ENCODE results near the gene LRR1.
A peak's percentile ranks its signal among the peaks of the same experiment; 100 is the strongest.

LRR1 gene

GRCh38 chr14:49585803-49586672, 12.7 kb upstream of the LRR1 start, which contains the start of gene RPS29:
Gene RPS29 (minus strand): TSS chr14:49586380. CDS start chr14:49586346, 34 bp downstream.
- peak; percentile 94 for FAIRE-seq
- peak; percentile 57 for DNase-seq (ENCODE audit: insufficient read length, low spot score)
- TF ChIP-seq POLR2AphosphoS5 (IDR thresholded peaks at IDR 0.05; ENCODE audit: low read depth, low read length) (peak; percentile 96), PAX5 (IDR thresholded peaks at IDR 0.05; ENCODE audit: insufficient read depth, low read length, severe bottlenecking) (no peak), POU2F2 (IDR thresholded peaks at IDR 0.05; ENCODE audit: low read depth, low read length) (peak; percentile 55), SPI1 (IDR thresholded peaks at IDR 0.05; ENCODE audit: low read depth, low read length) (no peak), POLR2A (IDR thresholded peaks at IDR 0.05; ENCODE audit: low read depth, low read length) (peak; percentile 97), TAF1 (IDR thresholded peaks at IDR 0.05; ENCODE audit: low read depth, low read length) (peak; percentile 93)

GRCh38 chr14:49586673-49587460, 11.9 kb upstream of the LRR1 start:
- DNase-seq (ENCODE audit: insufficient read length, low spot score) = no peak
- TF ChIP-seq POLR2A (IDR thresholded peaks at IDR 0.05; ENCODE audit: low read depth, low read length) (no peak), TAF1 (IDR thresholded peaks at IDR 0.05; ENCODE audit: low read depth, low read length) (no peak), PAX5 (IDR thresholded peaks at IDR 0.05; ENCODE audit: insufficient read depth, low read length, severe bottlenecking) (no peak), POLR2AphosphoS5 (IDR thresholded peaks at IDR 0.05; ENCODE audit: low read depth, low read length) (no peak), POU2F2 (IDR thresholded peaks at IDR 0.05; ENCODE audit: low read depth, low read length) (no peak), SPI1 (IDR thresholded peaks at IDR 0.05; ENCODE audit: low read depth, low read length) (no peak)
- FAIRE-seq = no peak

GRCh38 chr14:49589387-49589786, 9.4 kb upstream of the LRR1 start:
- FAIRE-seq = no peak
- DNase-seq (ENCODE audit: insufficient read length, low spot score) = no peak
- TF ChIP-seq TAF1 (IDR thresholded peaks at IDR 0.05; ENCODE audit: low read depth, low read length) = no peak
- TF ChIP-seq PAX5 (IDR thresholded peaks at IDR 0.05; ENCODE audit: insufficient read depth, low read length, severe bottlenecking) = no peak
- no peak for TF ChIP-seq SPI1 (IDR thresholded peaks at IDR 0.05; ENCODE audit: low read depth, low read length)
- TF ChIP-seq POLR2A (IDR thresholded peaks at IDR 0.05; ENCODE audit: low read depth, low read length) = no peak
- no peak for TF ChIP-seq POU2F2 (IDR thresholded peaks at IDR 0.05; ENCODE audit: low read depth, low read length)
- no peak for TF ChIP-seq POLR2AphosphoS5 (IDR thresholded peaks at IDR 0.05; ENCODE audit: low read depth, low read length)

GRCh38 chr14:49593016-49593415, 5.7 kb upstream of the LRR1 start:
- TF ChIP-seq POU2F2 (IDR thresholded peaks at IDR 0.05; ENCODE audit: low read depth, low read length) (no peak), TAF1 (IDR thresholded peaks at IDR 0.05; ENCODE audit: low read depth, low read length) (no peak), POLR2AphosphoS5 (IDR thresholded peaks at IDR 0.05; ENCODE audit: low read depth, low read length) (no peak), SPI1 (IDR thresholded peaks at IDR 0.05; ENCODE audit: low read depth, low read length) (no peak), POLR2A (IDR thresholded peaks at IDR 0.05; ENCODE audit: low read depth, low read length) (no peak), PAX5 (IDR thresholded peaks at IDR 0.05; ENCODE audit: insufficient read depth, low read length, severe bottlenecking) (no peak)
- FAIRE-seq = no peak
- DNase-seq (ENCODE audit: insufficient read length, low spot score) = no peak

- DNase-seq (ENCODE audit: insufficient read length, low spot score) (no peak), FAIRE-seq (peak; percentile 65)
- no peak for TF ChIP-seq POLR2A (IDR thresholded peaks at IDR 0.05; ENCODE audit: low read depth, low read length)
- TF ChIP-seq POLR2AphosphoS5 (IDR thresholded peaks at IDR 0.05; ENCODE audit: low read depth, low read length) = no peak
- no peak for TF ChIP-seq SPI1 (IDR thresholded peaks at IDR 0.05; ENCODE audit: low read depth, low read length)
- no peak for TF ChIP-seq TAF1 (IDR thresholded peaks at IDR 0.05; ENCODE audit: low read depth, low read length)
- no peak for TF ChIP-seq PAX5 (IDR thresholded peaks at IDR 0.05; ENCODE audit: insufficient read depth, low read length, severe bottlenecking)
- no peak for TF ChIP-seq POU2F2 (IDR thresholded peaks at IDR 0.05; ENCODE audit: low read depth, low read length)
Observed at GRCh38 chr14:49594347-49595091, 4.2 kb upstream of the LRR1 start.

- no peak for TF ChIP-seq POLR2AphosphoS5 (IDR thresholded peaks at IDR 0.05; ENCODE audit: low read depth, low read length)
- TF ChIP-seq PAX5 (IDR thresholded peaks at IDR 0.05; ENCODE audit: insufficient read depth, low read length, severe bottlenecking) = no peak
- TF ChIP-seq POLR2A (IDR thresholded peaks at IDR 0.05; ENCODE audit: low read depth, low read length) = no peak
- TF ChIP-seq POU2F2 (IDR thresholded peaks at IDR 0.05; ENCODE audit: low read depth, low read length) = no peak
- no peak for TF ChIP-seq SPI1 (IDR thresholded peaks at IDR 0.05; ENCODE audit: low read depth, low read length)
- no peak for TF ChIP-seq TAF1 (IDR thresholded peaks at IDR 0.05; ENCODE audit: low read depth, low read length)
- no peak for FAIRE-seq
Observed at GRCh38 chr14:49598189-49598484, 603 bp upstream of the LRR1 start.

GRCh38 chr14:49607583-49607982, 8.8 kb downstream of the LRR1 start:
- FAIRE-seq (no peak), DNase-seq (ENCODE audit: insufficient read length, low spot score) (no peak)
- TF ChIP-seq TAF1 (IDR thresholded peaks at IDR 0.05; ENCODE audit: low read depth, low read length) (no peak), POU2F2 (IDR thresholded peaks at IDR 0.05; ENCODE audit: low read depth, low read length) (no peak), PAX5 (IDR thresholded peaks at IDR 0.05; ENCODE audit: insufficient read depth, low read length, severe bottlenecking) (no peak), POLR2AphosphoS5 (IDR thresholded peaks at IDR 0.05; ENCODE audit: low read depth, low read length) (no peak)

More at GRCh38 chr14:49598189-49598484, 603 bp upstream of the LRR1 start:
- DNase-seq (ENCODE audit: insufficient read length, low spot score) = no peak

- no peak for DNase-seq (ENCODE audit: insufficient read length, low spot score)
- no peak for TF ChIP-seq POLR2AphosphoS5 (IDR thresholded peaks at IDR 0.05; ENCODE audit: low read depth, low read length)
- no peak for FAIRE-seq
Observed at GRCh38 chr14:49612251-49612650, 13.5 kb downstream of the LRR1 start.

GRCh38 chr14:49612671-49613070, 13.9 kb downstream of the LRR1 start:
- TF ChIP-seq POU2F2 (IDR thresholded peaks at IDR 0.05; ENCODE audit: low read depth, low read length) = no peak
- no peak for TF ChIP-seq SPI1 (IDR thresholded peaks at IDR 0.05; ENCODE audit: low read depth, low read length)
- TF ChIP-seq POLR2AphosphoS5 (IDR thresholded peaks at IDR 0.05; ENCODE audit: low read depth, low read length) = no peak
- TF ChIP-seq POLR2A (IDR thresholded peaks at IDR 0.05; ENCODE audit: low read depth, low read length) = no peak
- TF ChIP-seq TAF1 (IDR thresholded peaks at IDR 0.05; ENCODE audit: low read depth, low read length) = no peak
- TF ChIP-seq PAX5 (IDR thresholded peaks at IDR 0.05; ENCODE audit: insufficient read depth, low read length, severe bottlenecking) = no peak
- DNase-seq (ENCODE audit: insufficient read length, low spot score) (no peak), FAIRE-seq (no peak)
